ENCODE measurements around the gene NEAT1.

NEAT1 gene

GRCh38 chr11:65419772-65420481 lies 2.7 kb upstream of the NEAT1 start:
- TF ChIP-seq CTCF (conservative IDR thresholded peaks at IDR 0.05; ENCODE audit: low read depth, low read length) = no peak
- no peak overlapping the region for H3K4me3 ChIP-seq (ENCODE audit: low read depth, low read length)
- DNase-seq (ENCODE audit: low read depth) = peak; percentile 99

GRCh38 chr11:65420506-65420905 lies 2.1 kb upstream of the NEAT1 start:
- no peak for TF ChIP-seq CTCF (conservative IDR thresholded peaks at IDR 0.05; ENCODE audit: low read depth, low read length)
- H3K4me3 ChIP-seq (ENCODE audit: low read depth, low read length) = peak overlapping the region; percentile 0

GRCh38 chr11:65420979-65421793 lies 1.4 kb upstream of the NEAT1 start:
- DNase-seq (ENCODE audit: low read depth) = peak; percentile 100
- TF ChIP-seq CTCF (conservative IDR thresholded peaks at IDR 0.05; ENCODE audit: low read depth, low read length) = no peak
- H3K4me3 ChIP-seq (ENCODE audit: low read depth, low read length) = peak overlapping the region; percentile 8

More at GRCh38 chr11:65420506-65420905, 2.1 kb upstream of the NEAT1 start:
- DNase-seq (ENCODE audit: low read depth) = no peak

GRCh38 chr11:65421794-65422632 lies 585 bp upstream of the NEAT1 start:
- no peak for TF ChIP-seq CTCF (conservative IDR thresholded peaks at IDR 0.05; ENCODE audit: low read depth, low read length)
- peak overlapping the region; percentile 77 for H3K4me3 ChIP-seq (ENCODE audit: low read depth, low read length)
- peak; percentile 99 for DNase-seq (ENCODE audit: low read depth)

- no peak for TF ChIP-seq CTCF (conservative IDR thresholded peaks at IDR 0.05; ENCODE audit: low read depth, low read length)
- peak overlapping the region; percentile 77 for H3K4me3 ChIP-seq (ENCODE audit: low read depth, low read length)
- peak; percentile 64 for DNase-seq (ENCODE audit: low read depth)
These were observed 1.1 kb downstream of the NEAT1 start for GRCh38 chr11:65423516-65424204.
